CD4-positive, CD25-positive, alpha-beta regulatory T cell (primary cell): Measurements from ENCODE around the gene PDE3B. TPM values are rescaled to one million over a fixed set of nuclear protein-coding genes. Genes with fewer than 3 reads are reported as not detected.
"Not testable (repeated sequence)": the region's sequence is repeated elsewhere in the genome, so short reads cannot be mapped to it uniquely, and the experiment has no call there.

Experiments used
- ATAC-seq, 2 donors: fragments of 150-1000 bp; cut with Tn5 transposase; one replicate each; pipeline ENCODE4 v1.10.0; 2021; ENCODE audit warnings: low read depth in 2 of 2, moderate number of reproducible peaks in 2 of 2, moderate library complexity in 1 of 2
- DNase-seq, 3 donors: peaks; one replicate each; pipeline versions ENCODE4 v3.0.0 to v3.0.0-alpha.2; 2012 to 2022; ENCODE audit warnings: mixed read lengths in 1 of 3
- H3K27ac ChIP-seq: one replicate; pipeline ENCODE4 v1.7.0; 2013; ENCODE audit warnings: mild to moderate bottlenecking, low read length; ENCODE audit not compliant: insufficient read depth, poor library complexity, severe bottlenecking
- H3K27me3 ChIP-seq: one replicate; pipeline ENCODE4 v1.7.0; 2013; ENCODE audit warnings: low read length; ENCODE audit not compliant: control insufficient read depth, insufficient read depth
- H3K36me3 ChIP-seq: one replicate; pipeline ENCODE4 v1.7.0; 2013; ENCODE audit warnings: mild to moderate bottlenecking, low read length, moderate library complexity; ENCODE audit not compliant: control insufficient read depth, insufficient read depth
- H3K4me1 ChIP-seq: 2 replicates; pipeline ENCODE4 v1.7.0; 2013; ENCODE audit warnings: mild to moderate bottlenecking, low read length; ENCODE audit not compliant: insufficient read depth, control insufficient read depth, poor library complexity, severe bottlenecking
- H3K4me3 ChIP-seq: one replicate; pipeline ENCODE4 v1.7.0; 2013; ENCODE audit warnings: low read depth, mild to moderate bottlenecking, low read length, moderate library complexity
- H3K9me3 ChIP-seq, 2 experiments: 1 replicate in 1 of 2; 2 replicates in 1 of 2; pipeline ENCODE4 v1.7.0; 2013; ENCODE audit warnings: low read length in 2 of 2, mild to moderate bottlenecking in 1 of 2, moderate library complexity in 1 of 2; ENCODE audit not compliant: control insufficient read depth in 2 of 2
- H3K27ac Mint-ChIP-seq, 3 donors: one replicate each; pipeline ENCODE4 v1.8.0; 2020 to 2022; ENCODE audit warnings: mild to moderate bottlenecking in 3 of 3, mixed read lengths in 3 of 3, moderate library complexity in 2 of 3
- H3K27me3 Mint-ChIP-seq: one replicate; pipeline ENCODE4 v1.8.0; 2022; ENCODE audit warnings: mild to moderate bottlenecking, mixed read lengths
- H3K36me3 Mint-ChIP-seq: one replicate; pipeline ENCODE4 v1.8.0; 2020; ENCODE audit warnings: mixed read lengths
- H3K4me1 Mint-ChIP-seq, 4 donors: one replicate each; pipeline ENCODE4 v1.8.0; 2020 to 2022; ENCODE audit warnings: mixed read lengths in 4 of 4, mild to moderate bottlenecking in 1 of 4
- H3K4me3 Mint-ChIP-seq, 4 donors: one replicate each; pipeline ENCODE4 v1.8.0; 2020 to 2022; ENCODE audit warnings: mild to moderate bottlenecking in 4 of 4, mixed read lengths in 4 of 4, moderate library complexity in 3 of 4
- H3K9me3 Mint-ChIP-seq, 7 donors: one replicate each; pipeline ENCODE4 v1.8.0; 2020 to 2022; ENCODE audit warnings: mixed read lengths in 7 of 7, mild to moderate bottlenecking in 3 of 7, moderate library complexity in 2 of 7
- polyA plus RNA-seq, 4 donors: library from polyadenylated mRNA; unstranded; fragments of 300-500 nt; fragmentation: Illumina TruSeq; gene quantifications; one replicate each; pipeline ENCODE4 v1.2.3, GENCODE V29; 2021
- total RNA-seq: library from RNA; stranded (reverse); gene quantifications from one replicate; pipeline ENCODE4 v1.2.3, GENCODE V29; 2022

The PDE3B gene
- total and polyA plus RNA-seq, 5 donors from 2014 or later: 32.8 to 99.5 (median 61.7) TPM

DNA sequence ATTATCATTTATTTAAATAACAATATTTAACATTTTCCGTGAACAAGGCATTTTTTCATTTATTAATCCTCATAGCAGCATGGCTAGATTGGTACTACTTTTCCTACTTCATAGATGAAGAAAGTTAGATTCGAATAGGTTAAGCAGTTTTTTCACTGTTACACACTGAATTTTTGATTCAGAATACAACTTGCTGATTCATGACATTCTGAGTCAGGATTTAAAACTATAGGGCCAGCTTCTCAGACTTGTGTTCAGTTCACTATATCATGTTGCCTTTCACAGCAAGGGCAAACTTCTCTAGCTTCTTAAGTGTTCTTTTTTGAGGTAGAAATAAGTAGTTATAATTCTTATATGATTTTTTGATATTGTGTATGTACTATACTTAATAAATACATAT is 216.9 kb downstream of the PDE3B start:
- Histone ChIP-seq H3K9me3 (no peaks in the 10 kb centered on the region), H3K27ac (no peak overlapping the region), H3K4me3 (no peak overlapping the region), H3K36me3 (peaks cover 54% of the 10 kb centered on the region), H3K4me1 (no peaks in the 10 kb centered on the region), H3K27me3 (no peaks in the 10 kb centered on the region)
- DNase-seq (no peak), ATAC-seq (no peak)
- Mint-ChIP-seq H3K27me3 (no peaks in the 10 kb centered on the region), H3K4me3 (no peak overlapping the region), H3K4me1 (peaks cover under 1 to 22% (median 13%) of the 10 kb centered on the region in 4 donors), H3K27ac (no peak overlapping the region), H3K9me3 (peaks cover 0 to 10% (median 5%) of the 10 kb centered on the region in 7 donors), H3K36me3 (peaks cover 60% of the 10 kb centered on the region)

DNA sequence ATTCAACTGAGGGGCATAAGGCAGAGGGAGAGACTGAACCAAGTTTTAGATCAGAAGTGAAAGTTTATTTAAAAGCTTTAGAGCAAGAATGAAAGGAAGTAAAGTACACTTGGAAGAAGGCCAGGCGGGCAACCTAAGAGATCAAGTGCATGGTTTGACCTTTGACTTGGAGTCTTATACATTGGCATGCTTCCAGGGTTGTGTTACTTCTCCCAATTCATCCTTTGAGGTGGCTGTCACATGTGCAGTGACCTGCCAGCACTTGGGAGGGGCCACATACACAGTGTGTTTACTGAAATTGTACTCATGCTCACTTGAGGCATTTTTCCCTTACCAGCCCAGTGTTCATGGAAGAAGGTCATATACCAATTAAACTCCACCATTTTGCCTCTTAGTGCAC is 218.1 kb downstream of the PDE3B start:
- peaks cover 56% of the 10 kb centered on the region for H3K36me3 Mint-ChIP-seq

DNA sequence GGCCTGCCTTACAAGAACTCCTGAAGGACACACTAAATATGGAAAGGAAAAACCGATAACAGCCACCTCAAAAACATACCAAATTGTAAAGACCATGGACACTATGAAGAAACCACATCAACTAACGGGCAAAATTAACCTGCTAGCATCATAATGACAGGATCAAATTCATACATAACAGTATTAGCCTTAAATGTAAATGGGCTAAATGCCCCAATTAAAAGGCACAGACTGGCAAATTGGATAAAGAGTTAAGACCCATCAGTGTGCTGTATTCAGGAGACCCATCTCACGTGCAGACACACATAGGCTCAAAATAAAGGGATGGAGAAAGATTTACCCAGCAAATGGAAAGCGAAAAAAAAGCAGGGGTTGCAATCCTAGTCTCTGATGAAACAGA is 220.2 kb downstream of the PDE3B start:
- not testable (repeated sequence) for H3K4me3 ChIP-seq, H3K9me3 ChIP-seq, DNase-seq, H3K27ac ChIP-seq, H3K27me3 Mint-ChIP-seq, ATAC-seq, H3K4me3 Mint-ChIP-seq, H3K27me3 ChIP-seq, H3K4me1 ChIP-seq
- H3K36me3 ChIP-seq: peaks cover 62% of the 10 kb centered on the region
- peaks cover 0 to 10% (median 5%) of the 10 kb centered on the region in 7 donors for H3K9me3 Mint-ChIP-seq
- H3K4me1 Mint-ChIP-seq: peaks cover 8 to 13% (median 10%) of the 10 kb centered on the region in 4 donors
- peak overlapping the region in 2 of 3 donors; percentile 28 to 39 for H3K27ac Mint-ChIP-seq
- peaks cover 53% of the 10 kb centered on the region for H3K36me3 Mint-ChIP-seq

More for the DNA sequence above, 218.1 kb downstream of the PDE3B start:
- H3K27me3 Mint-ChIP-seq: no peaks in the 10 kb centered on the region
- ATAC-seq: no peak
- H3K9me3 Mint-ChIP-seq: peaks cover 0 to 10% (median 5%) of the 10 kb centered on the region in 7 donors
- peak overlapping the region in 1 of 3 donors; percentile 49 for H3K27ac Mint-ChIP-seq
- Histone ChIP-seq H3K4me1 (no peaks in the 10 kb centered on the region), H3K27me3 (no peaks in the 10 kb centered on the region), H3K4me3 (no peak overlapping the region), H3K9me3 (no peaks in the 10 kb centered on the region), H3K36me3 (peaks cover 51% of the 10 kb centered on the region), H3K27ac (no peak overlapping the region)
- no peak for DNase-seq
- peaks cover 6 to 18% (median 14%) of the 10 kb centered on the region in 4 donors for H3K4me1 Mint-ChIP-seq
- no peak overlapping the region for H3K4me3 Mint-ChIP-seq

DNA sequence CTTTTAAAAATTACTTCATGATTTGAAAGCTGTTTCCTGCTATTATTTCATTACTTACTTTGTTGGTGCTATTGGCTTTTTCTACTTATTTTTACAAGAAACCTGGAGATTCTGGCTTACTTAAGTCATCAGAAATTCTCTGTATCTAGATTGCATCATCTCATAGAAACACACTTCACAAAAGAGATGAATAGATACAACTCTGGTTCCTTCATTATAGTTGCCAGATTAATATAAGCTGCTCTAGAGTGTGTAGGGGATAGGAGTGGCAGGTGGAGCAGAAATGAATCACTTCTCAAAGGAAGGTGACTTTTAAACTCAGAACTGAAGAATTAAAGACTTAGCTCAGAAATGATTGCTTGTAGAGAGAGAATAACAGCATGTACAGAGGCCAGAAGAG is 228.4 kb downstream of the PDE3B start:
- no peak for ATAC-seq
- Mint-ChIP-seq H3K36me3 (peaks cover 51% of the 10 kb centered on the region), H3K4me3 (no peak overlapping the region), H3K27ac (peak overlapping the region in 2 of 3 donors; percentile 2 to 32), H3K27me3 (no peaks in the 10 kb centered on the region), H3K9me3 (peaks cover 0 to 2% (median 0%) of the 10 kb centered on the region in 7 donors), H3K4me1 (peaks cover 6 to 20% (median 16%) of the 10 kb centered on the region in 4 donors)
- H3K27ac ChIP-seq: no peak overlapping the region
- H3K4me1 ChIP-seq: no peaks in the 10 kb centered on the region
- peaks cover 71% of the 10 kb centered on the region for H3K36me3 ChIP-seq
- H3K27me3 ChIP-seq: no peaks in the 10 kb centered on the region
- no peak for DNase-seq
- no peaks in the 10 kb centered on the region for H3K9me3 ChIP-seq
- H3K4me3 ChIP-seq: no peak overlapping the region

DNA sequence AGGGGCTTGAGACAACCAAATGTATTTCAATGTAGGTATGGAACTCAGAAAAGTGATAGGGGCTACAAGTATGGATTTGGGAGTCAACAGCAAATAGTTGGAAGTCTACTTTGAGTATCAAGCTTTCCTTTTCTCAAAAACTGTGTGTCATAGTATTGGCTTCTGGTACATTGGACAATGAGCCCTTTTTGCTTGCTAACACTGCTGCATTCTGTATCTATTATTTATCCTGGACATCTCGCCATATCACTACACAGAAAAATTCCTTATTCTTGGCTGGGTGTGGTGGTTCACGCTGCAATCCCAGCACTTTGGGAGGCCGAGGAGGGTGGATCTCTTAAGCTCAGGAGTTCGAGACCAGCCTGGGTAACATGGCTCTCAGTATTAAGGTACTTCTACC is 230.0 kb downstream of the PDE3B start:
- ATAC-seq (no peak), DNase-seq (no peak)
- Mint-ChIP-seq H3K9me3 (peaks cover 0 to 2% (median 0%) of the 10 kb centered on the region in 7 donors), H3K4me3 (no peak overlapping the region), H3K27me3 (no peaks in the 10 kb centered on the region), H3K27ac (no peak overlapping the region), H3K36me3 (peaks cover 61% of the 10 kb centered on the region), H3K4me1 (peaks cover 6 to 21% (median 18%) of the 10 kb centered on the region in 4 donors)
- no peak overlapping the region for H3K4me3 ChIP-seq
- H3K27ac ChIP-seq: no peak overlapping the region
- H3K9me3 ChIP-seq: no peaks in the 10 kb centered on the region
- H3K36me3 ChIP-seq: peaks cover 68% of the 10 kb centered on the region
- no peaks in the 10 kb centered on the region for H3K27me3 ChIP-seq
- no peaks in the 10 kb centered on the region for H3K4me1 ChIP-seq

DNA sequence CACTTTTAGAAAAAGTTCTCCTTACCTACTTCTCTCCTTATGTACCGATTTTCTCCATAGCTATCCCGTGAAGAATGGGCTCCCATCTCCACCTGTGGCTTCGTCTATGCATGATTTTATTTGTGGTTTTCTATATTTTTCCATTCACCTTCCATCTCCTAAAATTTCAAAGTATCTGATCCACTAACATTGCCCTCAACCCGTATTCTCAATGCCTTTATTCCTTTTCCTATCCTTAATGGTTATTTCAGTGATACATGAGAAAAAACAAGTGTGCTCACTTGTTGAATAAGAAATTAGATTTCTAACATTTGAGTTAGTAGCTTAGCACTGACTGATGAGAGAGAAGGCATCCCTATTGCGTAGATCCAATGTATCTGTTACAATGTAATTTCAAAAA is 231.6 kb downstream of the PDE3B start:
- no peak for DNase-seq
- Histone ChIP-seq H3K9me3 (no peaks in the 10 kb centered on the region), H3K27me3 (no peaks in the 10 kb centered on the region), H3K36me3 (peaks cover 65% of the 10 kb centered on the region), H3K4me3 (no peak overlapping the region), H3K27ac (no peak overlapping the region), H3K4me1 (no peaks in the 10 kb centered on the region)
- Mint-ChIP-seq H3K36me3 (peaks cover 54% of the 10 kb centered on the region), H3K27ac (no peak overlapping the region), H3K27me3 (no peaks in the 10 kb centered on the region), H3K4me3 (no peak overlapping the region), H3K9me3 (peaks cover 0 to 2% (median 0%) of the 10 kb centered on the region in 7 donors), H3K4me1 (peaks cover 2 to 26% (median 19%) of the 10 kb centered on the region in 4 donors)
- no peak for ATAC-seq

DNA sequence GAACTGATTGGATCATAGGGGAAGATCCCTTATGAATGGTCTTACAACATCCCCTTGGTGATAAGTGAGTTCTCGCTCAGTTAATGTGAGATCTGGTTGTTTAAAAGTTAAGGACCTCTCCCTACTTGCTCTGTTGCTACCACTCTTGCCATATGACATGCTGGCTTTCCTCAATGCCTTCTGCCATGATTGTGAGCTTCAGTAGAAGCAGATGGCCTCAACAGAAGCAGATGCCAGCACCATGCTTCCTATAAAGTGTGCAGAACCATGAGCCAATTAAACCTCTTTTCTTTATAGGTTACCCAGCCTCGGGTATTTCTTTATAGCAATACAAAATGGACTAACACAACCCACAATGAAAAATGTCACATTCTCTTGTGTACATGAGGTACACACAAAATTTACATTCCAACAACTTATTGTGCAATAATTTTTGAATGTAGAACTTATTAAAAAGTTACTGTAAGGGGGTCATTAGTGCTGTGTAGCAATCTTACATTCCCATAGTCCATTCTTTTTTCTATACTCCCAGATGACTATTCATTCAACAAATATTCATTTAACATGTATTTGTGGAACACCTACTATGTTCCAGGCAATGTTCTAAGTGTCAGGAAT is 238.1 kb downstream of the PDE3B start:
- Histone ChIP-seq H3K9me3 (no peaks in the 10 kb centered on the region), H3K27me3 (no peaks in the 10 kb centered on the region), H3K4me3 (no peak overlapping the region), H3K4me1 (no peaks in the 10 kb centered on the region), H3K36me3 (peaks cover 38% of the 10 kb centered on the region), H3K27ac (no peak overlapping the region)
- Mint-ChIP-seq H3K27ac (peak overlapping the region in 1 of 3 donors; percentile 40), H3K4me1 (peaks cover 9 to 20% (median 18%) of the 10 kb centered on the region in 4 donors), H3K4me3 (no peak overlapping the region), H3K36me3 (peaks cover 38% of the 10 kb centered on the region), H3K27me3 (no peaks in the 10 kb centered on the region), H3K9me3 (peaks cover 0 to 8% (median 2%) of the 10 kb centered on the region in 7 donors)
- DNase-seq (no peak), ATAC-seq (no peak)

DNA sequence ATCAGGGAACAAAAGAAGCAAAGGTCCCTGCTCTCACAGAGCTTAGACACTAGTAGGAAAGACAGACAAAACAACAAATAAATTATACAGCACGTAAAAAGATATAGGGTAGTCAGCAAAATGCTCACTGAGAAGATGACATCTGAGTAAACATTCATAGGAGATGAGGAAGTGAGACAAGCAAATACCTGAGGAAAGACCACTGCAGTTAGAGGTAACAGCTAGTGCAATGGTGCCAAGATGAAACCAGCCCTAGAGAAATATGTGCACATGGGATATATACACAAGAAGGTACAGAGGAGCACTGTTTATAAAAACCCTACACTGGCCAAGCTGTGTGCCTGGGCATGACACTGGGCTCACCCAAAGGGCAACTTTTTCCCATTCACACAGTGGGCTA is 238.6 kb downstream of the PDE3B start:
- no peaks in the 10 kb centered on the region for H3K9me3 ChIP-seq
- H3K27ac ChIP-seq: no peak overlapping the region
- ATAC-seq (no peak), DNase-seq (no peak)
- H3K36me3 Mint-ChIP-seq: peaks cover 38% of the 10 kb centered on the region
- no peaks in the 10 kb centered on the region for H3K27me3 Mint-ChIP-seq
- peaks cover 0 to 8% (median 2%) of the 10 kb centered on the region in 7 donors for H3K9me3 Mint-ChIP-seq
- no peak overlapping the region for H3K4me3 ChIP-seq
- peak overlapping the region in 1 of 4 donors; percentile 13 for H3K4me3 Mint-ChIP-seq
- no peaks in the 10 kb centered on the region for H3K4me1 ChIP-seq
- peak overlapping the region in 2 of 3 donors; percentile 40 to 59 for H3K27ac Mint-ChIP-seq
- H3K27me3 ChIP-seq: no peaks in the 10 kb centered on the region
- peaks cover 14 to 25% (median 21%) of the 10 kb centered on the region in 4 donors for H3K4me1 Mint-ChIP-seq
- H3K36me3 ChIP-seq: peaks cover 33% of the 10 kb centered on the region
